Activated T-cell treated with anti-CD3 and anti-CD28 coated beads, Interleukin-2, amount 50 U/mL, for 4 hours (primary cell): ENCODE results near the gene BTG4. TPM values are rescaled to one million over a fixed set of nuclear protein-coding genes. Genes with fewer than 3 reads are reported as not detected.

ENCODE experiments used
- ATAC-seq, 2 donors: fragments of 200-7000 bp; cut with Tn5 transposase; one replicate each; pipeline ENCODE4 v1.10.0; 2021
- DNase-seq: peaks from one replicate; pipeline ENCODE4 v3.0.0-alpha.2; 2020
- H3K27me3 Mint-ChIP-seq: one replicate; pipeline ENCODE4 v1.8.0; 2021; ENCODE audit warnings: low read depth, mixed read lengths
- H3K36me3 Mint-ChIP-seq: one replicate; pipeline ENCODE4 v1.8.0; 2022; ENCODE audit warnings: mixed read lengths; ENCODE audit not compliant: insufficient read depth
- H3K4me1 Mint-ChIP-seq: one replicate; pipeline ENCODE4 v1.8.0; 2021; ENCODE audit warnings: low read depth, mixed read lengths
- H3K4me3 Mint-ChIP-seq: one replicate; pipeline ENCODE4 v1.8.0; 2021; ENCODE audit warnings: mild to moderate bottlenecking, moderate library complexity, mixed read lengths
- H3K9me3 Mint-ChIP-seq: one replicate; pipeline ENCODE4 v1.8.0; 2021; ENCODE audit warnings: mixed read lengths
- total RNA-seq, 3 donors: library from RNA; stranded (reverse); gene quantifications; one replicate each; pipeline ENCODE4 v1.2.1, GENCODE V29; 2021

Gene BTG4
- total RNA-seq, 3 donors from 2014 or later = 0.43 TPM; not detected in 2

GRCh38 chr11:111494040-111494439, 18.1 kb downstream of the BTG4 start:
- H3K36me3 Mint-ChIP-seq = no peaks in the 10 kb centered on the region
- peaks cover 25% of the 10 kb centered on the region for H3K27me3 Mint-ChIP-seq
- DNase-seq = no peak
- H3K9me3 Mint-ChIP-seq = no peaks in the 10 kb centered on the region
- no peaks in the 10 kb centered on the region for H3K4me1 Mint-ChIP-seq
- H3K4me3 Mint-ChIP-seq = no peak overlapping the region
- no peak for ATAC-seq

- Mint-ChIP-seq H3K27me3 (peaks cover 33% of the 10 kb centered on the region), H3K4me1 (no peaks in the 10 kb centered on the region), H3K4me3 (no peak overlapping the region), H3K9me3 (peaks cover 7% of the 10 kb centered on the region), H3K36me3 (no peaks in the 10 kb centered on the region)
- no peak for ATAC-seq
- DNase-seq = no peak
Measured at GRCh38 chr11:111490496-111490895, 21.7 kb downstream of the BTG4 start.

- Mint-ChIP-seq H3K4me3 (no peak overlapping the region), H3K27me3 (peaks cover 21% of the 10 kb centered on the region), H3K9me3 (peaks cover 35% of the 10 kb centered on the region), H3K36me3 (no peaks in the 10 kb centered on the region), H3K4me1 (no peaks in the 10 kb centered on the region)
- ATAC-seq (no peak), DNase-seq (no peak)
Measured at GRCh38 chr11:111483431-111483830, 28.8 kb downstream of the BTG4 start.

GRCh38 chr11:111479666-111480065, 32.5 kb downstream of the BTG4 start:
- peaks cover 26% of the 10 kb centered on the region for H3K27me3 Mint-ChIP-seq
- DNase-seq (no peak), ATAC-seq (no peak)
- no peaks in the 10 kb centered on the region for H3K36me3 Mint-ChIP-seq
- H3K4me1 Mint-ChIP-seq = no peaks in the 10 kb centered on the region
- peaks cover 26% of the 10 kb centered on the region for H3K9me3 Mint-ChIP-seq
- H3K4me3 Mint-ChIP-seq = no peak overlapping the region

- Mint-ChIP-seq H3K27me3 (peaks cover 24% of the 10 kb centered on the region), H3K36me3 (no peaks in the 10 kb centered on the region)
Measured at GRCh38 chr11:111477898-111478297, 34.3 kb downstream of the BTG4 start.

GRCh38 chr11:111476956-111477355, 35.2 kb downstream of the BTG4 start:
- H3K27me3 Mint-ChIP-seq = peaks cover 24% of the 10 kb centered on the region
- DNase-seq = no peak
- ATAC-seq = no peak

More at GRCh38 chr11:111477898-111478297, 34.3 kb downstream of the BTG4 start:
- Mint-ChIP-seq H3K4me3 (no peak overlapping the region), H3K9me3 (peaks cover 8% of the 10 kb centered on the region), H3K4me1 (no peaks in the 10 kb centered on the region)
- ATAC-seq (no peak), DNase-seq (no peak)

GRCh38 chr11:111476366-111476765, 35.8 kb downstream of the BTG4 start:
- peaks cover 24% of the 10 kb centered on the region for H3K27me3 Mint-ChIP-seq
- no peak overlapping the region for H3K4me3 Mint-ChIP-seq
- H3K9me3 Mint-ChIP-seq = no peaks in the 10 kb centered on the region
- no peaks in the 10 kb centered on the region for H3K4me1 Mint-ChIP-seq
- no peaks in the 10 kb centered on the region for H3K36me3 Mint-ChIP-seq
- no peak for ATAC-seq
- DNase-seq = no peak

More at GRCh38 chr11:111476956-111477355, 35.2 kb downstream of the BTG4 start:
- Mint-ChIP-seq H3K4me3 (no peak overlapping the region), H3K9me3 (no peaks in the 10 kb centered on the region), H3K4me1 (no peaks in the 10 kb centered on the region), H3K36me3 (no peaks in the 10 kb centered on the region)

- H3K27me3 Mint-ChIP-seq = peaks cover 23% of the 10 kb centered on the region
- H3K4me1 Mint-ChIP-seq = no peaks in the 10 kb centered on the region
- DNase-seq (no peak), ATAC-seq (no peak)
- no peak overlapping the region for H3K4me3 Mint-ChIP-seq
- H3K9me3 Mint-ChIP-seq = no peaks in the 10 kb centered on the region
- H3K36me3 Mint-ChIP-seq = no peaks in the 10 kb centered on the region
Measured at GRCh38 chr11:111474432-111474831, 37.8 kb downstream of the BTG4 start.

GRCh38 chr11:111472228-111472627, 40.0 kb downstream of the BTG4 start:
- no peaks in the 10 kb centered on the region for H3K36me3 Mint-ChIP-seq
- peaks cover 6% of the 10 kb centered on the region for H3K27me3 Mint-ChIP-seq
- no peaks in the 10 kb centered on the region for H3K4me1 Mint-ChIP-seq
- H3K4me3 Mint-ChIP-seq = no peak overlapping the region
- DNase-seq (no peak), ATAC-seq (no peak)
- no peaks in the 10 kb centered on the region for H3K9me3 Mint-ChIP-seq

- no peak for ATAC-seq
- DNase-seq = no peak
- Mint-ChIP-seq H3K36me3 (no peaks in the 10 kb centered on the region), H3K4me3 (no peak overlapping the region), H3K27me3 (peaks cover 6% of the 10 kb centered on the region), H3K9me3 (no peaks in the 10 kb centered on the region), H3K4me1 (no peaks in the 10 kb centered on the region)
Measured at GRCh38 chr11:111469200-111469599, 43.0 kb downstream of the BTG4 start.

GRCh38 chr11:111466615-111467014, 45.6 kb downstream of the BTG4 start:
- Mint-ChIP-seq H3K4me3 (no peak overlapping the region), H3K9me3 (no peaks in the 10 kb centered on the region), H3K4me1 (no peaks in the 10 kb centered on the region), H3K36me3 (no peaks in the 10 kb centered on the region), H3K27me3 (peaks cover 6% of the 10 kb centered on the region)
- ATAC-seq (no peak), DNase-seq (no peak)

- Mint-ChIP-seq H3K36me3 (no peaks in the 10 kb centered on the region), H3K9me3 (no peaks in the 10 kb centered on the region), H3K4me3 (no peak overlapping the region), H3K27me3 (peaks cover 11% of the 10 kb centered on the region), H3K4me1 (no peaks in the 10 kb centered on the region)
- ATAC-seq (no peak), DNase-seq (no peak)
Measured at GRCh38 chr11:111465400-111465799, 46.8 kb downstream of the BTG4 start.

GRCh38 chr11:111463276-111463675, 48.9 kb downstream of the BTG4 start:
- ATAC-seq = no peak
- Mint-ChIP-seq H3K27me3 (peaks cover 21% of the 10 kb centered on the region), H3K9me3 (no peaks in the 10 kb centered on the region), H3K4me3 (no peak overlapping the region), H3K4me1 (no peaks in the 10 kb centered on the region), H3K36me3 (no peaks in the 10 kb centered on the region)
- DNase-seq = no peak

GRCh38 chr11:111462329-111462728, 49.9 kb downstream of the BTG4 start:
- no peak overlapping the region for H3K4me3 Mint-ChIP-seq
- H3K36me3 Mint-ChIP-seq = no peaks in the 10 kb centered on the region
- H3K4me1 Mint-ChIP-seq = no peaks in the 10 kb centered on the region
- no peak for ATAC-seq
- peaks cover 22% of the 10 kb centered on the region for H3K27me3 Mint-ChIP-seq
- no peaks in the 10 kb centered on the region for H3K9me3 Mint-ChIP-seq
- no peak for DNase-seq

- ATAC-seq (no peak), DNase-seq (no peak)
- H3K4me1 Mint-ChIP-seq = no peaks in the 10 kb centered on the region
- H3K36me3 Mint-ChIP-seq = no peaks in the 10 kb centered on the region
- H3K9me3 Mint-ChIP-seq = no peaks in the 10 kb centered on the region
- H3K27me3 Mint-ChIP-seq = peaks cover 24% of the 10 kb centered on the region
- no peak overlapping the region for H3K4me3 Mint-ChIP-seq
Measured at GRCh38 chr11:111461460-111462235, 50.5 kb downstream of the BTG4 start.
